Astrocyte (in vitro differentiated cells and primary cell): ENCODE results near the gene TPGS2. TPM values are rescaled to one million over a fixed set of nuclear protein-coding genes. Genes with fewer than 3 reads are reported as not detected.

Experiments used
- DNase-seq: peaks from one replicate; pipeline ENCODE4 v3.0.0-alpha.2; 2010; ENCODE audit warnings: low read depth
- FAIRE-seq: peaks from 2 replicates; lab custom pipeline; 2011; peaks lifted over from hg19 to GRCh38; lab: Jason Lieb, UNC
- H2AFZ ChIP-seq: 2 replicates; pipeline ENCODE4 v1.6.0; 2012; ENCODE audit warnings: low read depth, low read length, inconsistent platforms
- H3K27ac ChIP-seq: 2 replicates; pipeline ENCODE4 v1.5.1; 2011; ENCODE audit warnings: low read depth, low read length, inconsistent platforms
- H3K27me3 ChIP-seq: 2 replicates; pipeline ENCODE4 v1.6.0; 2011; ENCODE audit warnings: low read length, inconsistent platforms; ENCODE audit not compliant: insufficient read depth
- H3K36me3 ChIP-seq: 2 replicates; pipeline ENCODE4 v1.5.1; 2011; ENCODE audit warnings: low read length, inconsistent platforms; ENCODE audit not compliant: insufficient read depth
- H3K4me1 ChIP-seq: 2 replicates; pipeline ENCODE4 v1.5.1; 2011; ENCODE audit warnings: low read length, inconsistent platforms; ENCODE audit not compliant: insufficient read depth
- H3K4me2 ChIP-seq: 2 replicates; pipeline ENCODE4 v1.6.0; 2012; ENCODE audit warnings: low read length, inconsistent platforms
- H3K4me3 ChIP-seq: 2 replicates; pipeline ENCODE4 v1.5.1; 2011; ENCODE audit warnings: low read depth, mild to moderate bottlenecking, low read length, inconsistent platforms; ENCODE audit not compliant: insufficient read depth
- H3K79me2 ChIP-seq: 2 replicates; pipeline ENCODE4 v1.6.0; 2012; ENCODE audit warnings: mild to moderate bottlenecking, low read length, inconsistent platforms; ENCODE audit not compliant: insufficient read depth
- H3K9ac ChIP-seq: 2 replicates; pipeline ENCODE4 v1.6.0; 2012; ENCODE audit warnings: mild to moderate bottlenecking, low read length, inconsistent platforms
- H3K9me3 ChIP-seq: 2 replicates; pipeline ENCODE4 v1.5.1; 2012; ENCODE audit warnings: low read depth, mild to moderate bottlenecking, low read length, inconsistent platforms; ENCODE audit not compliant: insufficient read depth
- H4K20me1 ChIP-seq: 2 replicates; pipeline ENCODE4 v1.6.0; 2012; ENCODE audit warnings: low read length, inconsistent platforms; ENCODE audit not compliant: insufficient read depth
- H3K27ac Mint-ChIP-seq: one replicate; pipeline ENCODE4 v1.8.0; 2021; ENCODE audit warnings: mild to moderate bottlenecking, mixed read lengths; ENCODE audit not compliant: unreplicated experiment
- H3K27me3 Mint-ChIP-seq: one replicate; pipeline ENCODE4 v1.8.0; 2021; ENCODE audit warnings: low read depth, mixed read lengths; ENCODE audit not compliant: unreplicated experiment
- H3K36me3 Mint-ChIP-seq: one replicate; pipeline ENCODE4 v1.8.0; 2021; ENCODE audit warnings: low read depth, mixed read lengths; ENCODE audit not compliant: unreplicated experiment
- H3K4me1 Mint-ChIP-seq: one replicate; pipeline ENCODE4 v1.8.0; 2021; ENCODE audit warnings: low read depth, mixed read lengths; ENCODE audit not compliant: unreplicated experiment
- H3K4me3 Mint-ChIP-seq: one replicate; pipeline ENCODE4 v1.8.0; 2021; ENCODE audit warnings: mild to moderate bottlenecking, moderate library complexity, mixed read lengths; ENCODE audit not compliant: unreplicated experiment
- H3K9me3 Mint-ChIP-seq: one replicate; pipeline ENCODE4 v1.8.0; 2021; ENCODE audit warnings: mild to moderate bottlenecking, mixed read lengths; ENCODE audit not compliant: unreplicated experiment
- CTCF ChIP-seq: IDR thresholded peaks from 2 replicates; pipeline ENCODE4 v1.5.1; 2011; ENCODE audit warnings: low read depth, mild to moderate bottlenecking, inconsistent platforms, low read length, moderate library complexity; ENCODE audit not compliant: insufficient read depth
- EZH2 ChIP-seq: IDR thresholded peaks from 2 replicates; pipeline ENCODE4 v1.6.1; 2012; ENCODE audit warnings: mild to moderate bottlenecking, low read length, inconsistent platforms; ENCODE audit not compliant: insufficient read depth
- total RNA-seq: library from RNA; stranded (reverse); gene quantifications from 2 replicates; pipeline ENCODE4 v1.2.1, GENCODE V29; 2021

Gene TPGS2
- total RNA-seq, 1 donor from 2014 or later = 138 TPM

- Mint-ChIP-seq H3K4me3 (no peak overlapping the region), H3K27ac (peak overlapping the region; percentile 78), H3K4me1 (peaks cover 10% of the 10 kb centered on the region), H3K27me3 (no peaks in the 10 kb centered on the region), H3K36me3 (peaks cover 23% of the 10 kb centered on the region), H3K9me3 (no peaks in the 10 kb centered on the region)
- no peak overlapping the region for H2AFZ ChIP-seq
- H3K9me3 ChIP-seq = no peaks in the 10 kb centered on the region
- no peak overlapping the region for H3K4me3 ChIP-seq
- no peaks in the 10 kb centered on the region for H3K79me2 ChIP-seq
- no peak overlapping the region for H3K9ac ChIP-seq
- DNase-seq (peak; percentile 43), FAIRE-seq (no peak)
- H3K4me2 ChIP-seq = peak overlapping the region; percentile 52
- peaks cover 9% of the 10 kb centered on the region for H3K4me1 ChIP-seq
- peak overlapping the region; percentile 15 for H3K27ac ChIP-seq
- peaks cover 10% of the 10 kb centered on the region for H4K20me1 ChIP-seq
- no peaks in the 10 kb centered on the region for H3K27me3 ChIP-seq
- peaks cover 15% of the 10 kb centered on the region for H3K36me3 ChIP-seq
- TF ChIP-seq CTCF (peak; percentile 87), EZH2 (no peak)
These were observed 19.0 kb downstream of the TPGS2 start for GRCh38 chr18:36809590-36810381.

DNA sequence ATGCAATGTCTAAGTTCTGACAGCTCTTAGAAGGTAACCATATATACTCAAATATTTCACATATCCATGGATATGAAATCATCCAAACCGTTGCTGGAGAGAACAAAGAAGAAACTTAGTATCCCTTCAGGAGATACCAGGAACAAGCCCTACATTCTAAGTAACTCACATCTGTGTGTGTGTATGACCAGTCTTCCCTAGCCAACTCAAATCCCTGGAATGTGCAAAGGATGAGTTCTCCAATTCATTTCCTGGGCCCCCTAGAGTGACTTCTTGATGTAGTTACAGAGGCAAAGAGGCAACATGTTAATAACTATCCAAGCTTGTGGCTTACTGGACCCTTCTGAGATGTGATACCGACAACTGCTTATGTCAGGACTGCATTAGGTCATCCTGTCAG is 20.1 kb downstream of the TPGS2 start:
- peak; percentile 39 for FAIRE-seq
- H3K27ac ChIP-seq = peak overlapping the region; percentile 15
- no peaks in the 10 kb centered on the region for H3K27me3 Mint-ChIP-seq

More for the DNA sequence above, 20.1 kb downstream of the TPGS2 start:
- Histone ChIP-seq H2AFZ (no peak overlapping the region), H4K20me1 (peaks cover 7% of the 10 kb centered on the region), H3K4me2 (peak overlapping the region; percentile 52), H3K79me2 (no peaks in the 10 kb centered on the region), H3K4me3 (no peak overlapping the region), H3K9me3 (no peaks in the 10 kb centered on the region), H3K9ac (no peak overlapping the region), H3K27me3 (no peaks in the 10 kb centered on the region), H3K36me3 (peaks cover 22% of the 10 kb centered on the region), H3K4me1 (peaks cover 9% of the 10 kb centered on the region)
- no peak for TF ChIP-seq EZH2
- TF ChIP-seq CTCF = no peak
- no peak overlapping the region for H3K4me3 Mint-ChIP-seq
- peak; percentile 68 for DNase-seq
- peaks cover 25% of the 10 kb centered on the region for H3K36me3 Mint-ChIP-seq
- H3K27ac Mint-ChIP-seq = peak overlapping the region; percentile 55
- H3K9me3 Mint-ChIP-seq = no peaks in the 10 kb centered on the region
- peaks cover 10% of the 10 kb centered on the region for H3K4me1 Mint-ChIP-seq
